Measurements from ENCODE around the gene SEPTIN5. TPM values are rescaled to one million over a fixed set of nuclear protein-coding genes. Genes with fewer than 3 reads are reported as not detected.
"Not testable (repeated sequence)": the region's sequence is repeated elsewhere in the genome, so short reads cannot be mapped to it uniquely, and the experiment has no call there.

Gene SEPTIN5
- total RNA-seq, 1 donor from 2014 or later, result 103 TPM

GRCh38 chr22:19673660-19674059, 40.6 kb upstream of the SEPTIN5 start:
- Mint-ChIP-seq H3K36me3 (ENCODE audit: unreplicated experiment) (no peaks in the 10 kb centered on the region), H3K9me3 (ENCODE audit: unreplicated experiment) (no peaks in the 10 kb centered on the region), H3K4me1 (ENCODE audit: unreplicated experiment) (peaks cover 32% of the 10 kb centered on the region), H3K4me3 (ENCODE audit: unreplicated experiment) (no peak overlapping the region), H3K27ac (ENCODE audit: unreplicated experiment) (no peak overlapping the region), H3K27me3 (ENCODE audit: unreplicated experiment) (no peaks in the 10 kb centered on the region)
- TF ChIP-seq CTCF (IDR thresholded peaks at IDR 0.05), result no peak
- DNase-seq (ENCODE audit: extremely low spot score, unreplicated experiment), result no peak

- no peak for TF ChIP-seq CTCF (IDR thresholded peaks at IDR 0.05)
- no peak overlapping the region for H3K27ac Mint-ChIP-seq (ENCODE audit: unreplicated experiment)
- H3K9me3 Mint-ChIP-seq (ENCODE audit: unreplicated experiment), result no peaks in the 10 kb centered on the region
- peak; percentile 40 for DNase-seq (ENCODE audit: extremely low spot score, unreplicated experiment)
- peaks cover 33% of the 10 kb centered on the region for H3K4me1 Mint-ChIP-seq (ENCODE audit: unreplicated experiment)
- H3K4me3 Mint-ChIP-seq (ENCODE audit: unreplicated experiment), result no peak overlapping the region
- no peaks in the 10 kb centered on the region for H3K36me3 Mint-ChIP-seq (ENCODE audit: unreplicated experiment)
- no peaks in the 10 kb centered on the region for H3K27me3 Mint-ChIP-seq (ENCODE audit: unreplicated experiment)
Observed at GRCh38 chr22:19674129-19674928, 40.0 kb upstream of the SEPTIN5 start.

- no peaks in the 10 kb centered on the region for H3K36me3 Mint-ChIP-seq (ENCODE audit: unreplicated experiment)
- H3K4me3 Mint-ChIP-seq (ENCODE audit: unreplicated experiment), result no peak overlapping the region
- H3K27ac Mint-ChIP-seq (ENCODE audit: unreplicated experiment), result no peak overlapping the region
- H3K27me3 Mint-ChIP-seq (ENCODE audit: unreplicated experiment), result no peaks in the 10 kb centered on the region
- DNase-seq (ENCODE audit: extremely low spot score, unreplicated experiment), result peak; percentile 53
- H3K4me1 Mint-ChIP-seq (ENCODE audit: unreplicated experiment), result peaks cover 28% of the 10 kb centered on the region
- no peaks in the 10 kb centered on the region for H3K9me3 Mint-ChIP-seq (ENCODE audit: unreplicated experiment)
- no peak for TF ChIP-seq CTCF (IDR thresholded peaks at IDR 0.05)
Observed at GRCh38 chr22:19674929-19675253, 39.4 kb upstream of the SEPTIN5 start.

GRCh38 chr22:19675428-19675827, 38.9 kb upstream of the SEPTIN5 start:
- TF ChIP-seq CTCF (IDR thresholded peaks at IDR 0.05), result no peak
- H3K9me3 Mint-ChIP-seq (ENCODE audit: unreplicated experiment), result no peaks in the 10 kb centered on the region
- H3K27me3 Mint-ChIP-seq (ENCODE audit: unreplicated experiment), result no peaks in the 10 kb centered on the region
- no peak overlapping the region for H3K27ac Mint-ChIP-seq (ENCODE audit: unreplicated experiment)
- peaks cover 24% of the 10 kb centered on the region for H3K4me1 Mint-ChIP-seq (ENCODE audit: unreplicated experiment)
- peak; percentile 42 for DNase-seq (ENCODE audit: extremely low spot score, unreplicated experiment)
- H3K4me3 Mint-ChIP-seq (ENCODE audit: unreplicated experiment), result no peak overlapping the region
- H3K36me3 Mint-ChIP-seq (ENCODE audit: unreplicated experiment), result no peaks in the 10 kb centered on the region

- not testable (repeated sequence) for H3K9me3 Mint-ChIP-seq (ENCODE audit: unreplicated experiment); H3K36me3 Mint-ChIP-seq (ENCODE audit: unreplicated experiment); H3K27me3 Mint-ChIP-seq (ENCODE audit: unreplicated experiment); H3K4me3 Mint-ChIP-seq (ENCODE audit: unreplicated experiment); DNase-seq (ENCODE audit: extremely low spot score, unreplicated experiment); H3K27ac Mint-ChIP-seq (ENCODE audit: unreplicated experiment)
- H3K4me1 Mint-ChIP-seq (ENCODE audit: unreplicated experiment), result peaks cover 20% of the 10 kb centered on the region
Observed at GRCh38 chr22:19676437-19676836, 37.9 kb upstream of the SEPTIN5 start.
